ENCODE data around the gene PIK3C3.

DNA sequence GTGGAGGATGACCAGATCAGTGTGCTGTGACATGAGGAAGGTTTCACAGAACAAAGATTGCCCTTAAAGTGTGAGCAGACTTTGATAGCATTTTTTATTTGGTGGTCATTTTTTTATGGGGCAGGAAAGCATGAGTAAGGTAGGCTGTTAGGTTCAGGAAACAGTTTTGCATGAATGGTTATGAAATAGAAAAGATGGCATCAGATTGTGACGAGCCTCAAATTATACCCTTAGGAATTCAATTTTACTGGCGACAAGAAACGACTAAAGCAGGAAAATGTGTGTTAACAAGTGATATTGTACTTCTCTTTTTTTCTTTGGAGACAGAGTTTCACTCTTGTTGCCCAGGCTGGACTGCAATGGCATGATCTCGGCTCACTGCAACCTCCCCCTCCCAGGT lies 44.7 kb downstream of the PIK3C3 start:
- TF ChIP-seq, protein P1, sequence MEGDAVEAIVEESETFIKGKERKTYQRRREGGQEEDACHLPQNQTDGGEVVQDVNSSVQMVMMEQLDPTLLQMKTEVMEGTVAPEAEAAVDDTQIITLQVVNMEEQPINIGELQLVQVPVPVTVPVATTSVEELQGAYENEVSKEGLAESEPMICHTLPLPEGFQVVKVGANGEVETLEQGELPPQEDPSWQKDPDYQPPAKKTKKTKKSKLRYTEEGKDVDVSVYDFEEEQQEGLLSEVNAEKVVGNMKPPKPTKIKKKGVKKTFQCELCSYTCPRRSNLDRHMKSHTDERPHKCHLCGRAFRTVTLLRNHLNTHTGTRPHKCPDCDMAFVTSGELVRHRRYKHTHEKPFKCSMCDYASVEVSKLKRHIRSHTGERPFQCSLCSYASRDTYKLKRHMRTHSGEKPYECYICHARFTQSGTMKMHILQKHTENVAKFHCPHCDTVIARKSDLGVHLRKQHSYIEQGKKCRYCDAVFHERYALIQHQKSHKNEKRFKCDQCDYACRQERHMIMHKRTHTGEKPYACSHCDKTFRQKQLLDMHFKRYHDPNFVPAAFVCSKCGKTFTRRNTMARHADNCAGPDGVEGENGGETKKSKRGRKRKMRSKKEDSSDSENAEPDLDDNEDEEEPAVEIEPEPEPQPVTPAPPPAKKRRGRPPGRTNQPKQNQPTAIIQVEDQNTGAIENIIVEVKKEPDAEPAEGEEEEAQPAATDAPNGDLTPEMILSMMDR (IDR thresholded peaks at IDR 0.05): no peak
- TF ChIP-seq POLR2AphosphoS5 (IDR thresholded peaks at IDR 0.05; ENCODE audit: low read depth, low read length): no peak
- no peak for TF ChIP-seq TAF1 (IDR thresholded peaks at IDR 0.05; ENCODE audit: borderline replicate concordance, low read depth, low read length)
- TF ChIP-seq, protein P2, sequence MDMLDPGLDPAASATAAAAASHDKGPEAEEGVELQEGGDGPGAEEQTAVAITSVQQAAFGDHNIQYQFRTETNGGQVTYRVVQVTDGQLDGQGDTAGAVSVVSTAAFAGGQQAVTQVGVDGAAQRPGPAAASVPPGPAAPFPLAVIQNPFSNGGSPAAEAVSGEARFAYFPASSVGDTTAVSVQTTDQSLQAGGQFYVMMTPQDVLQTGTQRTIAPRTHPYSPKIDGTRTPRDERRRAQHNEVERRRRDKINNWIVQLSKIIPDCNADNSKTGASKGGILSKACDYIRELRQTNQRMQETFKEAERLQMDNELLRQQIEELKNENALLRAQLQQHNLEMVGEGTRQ (IDR thresholded peaks at IDR 0.05; ENCODE audit: borderline replicate concordance, low read depth, low read length): no peak

Data from SK-N-SH (cell line).